ENCODE measurements around the gene RAB19.
"Not testable (repeated sequence)": the region's sequence is repeated elsewhere in the genome, so short reads cannot be mapped to it uniquely, and the experiment has no call there.

Gene RAB19

DNA sequence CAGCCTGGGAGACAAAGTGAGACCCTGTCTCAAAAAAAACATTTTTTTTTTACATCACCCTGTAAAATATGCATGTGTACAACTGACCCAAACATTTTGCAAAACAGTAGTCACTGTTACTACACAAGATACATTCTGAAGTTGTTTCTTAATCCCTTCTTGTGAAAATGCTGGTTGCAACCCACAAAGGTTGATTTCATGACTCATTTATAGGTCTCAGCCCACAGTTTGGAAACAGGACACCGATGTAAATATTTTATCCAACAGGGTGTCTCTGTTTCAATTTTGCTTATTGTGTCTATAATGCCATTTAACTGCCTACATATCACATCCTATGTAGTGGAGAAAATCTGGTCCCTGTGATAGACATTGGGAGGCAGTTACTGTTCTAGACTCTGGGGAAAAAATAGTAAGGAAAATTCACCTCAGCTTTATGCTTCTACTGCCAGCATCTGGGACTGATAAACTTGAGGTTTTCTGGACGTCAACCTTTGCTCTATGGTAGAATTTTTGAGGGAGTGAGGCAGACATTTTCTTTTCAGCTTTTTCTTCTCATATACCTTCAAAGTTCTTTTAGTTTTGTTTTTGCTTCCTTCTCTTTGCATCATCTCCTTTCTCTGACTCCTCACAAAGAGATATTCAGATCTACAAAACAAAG, 1.6 kb upstream of the RAB19 start:
- TF ChIP-seq, protein P1, sequence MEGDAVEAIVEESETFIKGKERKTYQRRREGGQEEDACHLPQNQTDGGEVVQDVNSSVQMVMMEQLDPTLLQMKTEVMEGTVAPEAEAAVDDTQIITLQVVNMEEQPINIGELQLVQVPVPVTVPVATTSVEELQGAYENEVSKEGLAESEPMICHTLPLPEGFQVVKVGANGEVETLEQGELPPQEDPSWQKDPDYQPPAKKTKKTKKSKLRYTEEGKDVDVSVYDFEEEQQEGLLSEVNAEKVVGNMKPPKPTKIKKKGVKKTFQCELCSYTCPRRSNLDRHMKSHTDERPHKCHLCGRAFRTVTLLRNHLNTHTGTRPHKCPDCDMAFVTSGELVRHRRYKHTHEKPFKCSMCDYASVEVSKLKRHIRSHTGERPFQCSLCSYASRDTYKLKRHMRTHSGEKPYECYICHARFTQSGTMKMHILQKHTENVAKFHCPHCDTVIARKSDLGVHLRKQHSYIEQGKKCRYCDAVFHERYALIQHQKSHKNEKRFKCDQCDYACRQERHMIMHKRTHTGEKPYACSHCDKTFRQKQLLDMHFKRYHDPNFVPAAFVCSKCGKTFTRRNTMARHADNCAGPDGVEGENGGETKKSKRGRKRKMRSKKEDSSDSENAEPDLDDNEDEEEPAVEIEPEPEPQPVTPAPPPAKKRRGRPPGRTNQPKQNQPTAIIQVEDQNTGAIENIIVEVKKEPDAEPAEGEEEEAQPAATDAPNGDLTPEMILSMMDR (conservative IDR thresholded peaks at IDR 0.05), result no peak
- no peak for TF ChIP-seq ZFX (IDR thresholded peaks at IDR 0.05)

GRCh38 chr7:140404565-140405065, 757 bp downstream of the RAB19 start:
- TF ChIP-seq ZFX (IDR thresholded peaks at IDR 0.05), result no peak
- TF ChIP-seq, protein P1 (conservative IDR thresholded peaks at IDR 0.05), result no peak
- peak overlapping the region; percentile 73 for H3K27ac ChIP-seq

More for the DNA sequence above, 1.6 kb upstream of the RAB19 start:
- H3K27ac ChIP-seq, result no peak overlapping the region

DNA sequence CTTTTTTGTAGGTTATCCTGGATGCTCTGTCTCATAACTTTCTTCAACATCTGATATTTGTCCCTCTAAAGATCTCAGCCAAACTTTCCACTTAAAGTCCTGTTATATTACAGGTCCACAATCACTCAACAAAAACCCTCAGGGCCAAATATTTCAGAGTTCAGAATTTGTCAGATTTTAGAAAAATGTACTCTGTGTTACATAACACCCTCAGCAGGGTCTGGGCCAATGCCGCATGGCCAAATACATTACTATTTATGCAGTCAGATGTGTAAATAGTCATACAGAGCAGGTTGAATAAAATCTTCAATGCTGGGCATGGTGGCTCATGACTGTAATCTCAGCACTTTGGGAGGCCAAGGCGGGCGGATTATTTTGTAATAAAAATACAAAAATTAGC, 11.5 kb downstream of the RAB19 start:
- TF ChIP-seq, protein P1 (conservative IDR thresholded peaks at IDR 0.05), result no peak
- no peak for TF ChIP-seq ZFX (IDR thresholded peaks at IDR 0.05)
- no peak overlapping the region for H3K27ac ChIP-seq

DNA sequence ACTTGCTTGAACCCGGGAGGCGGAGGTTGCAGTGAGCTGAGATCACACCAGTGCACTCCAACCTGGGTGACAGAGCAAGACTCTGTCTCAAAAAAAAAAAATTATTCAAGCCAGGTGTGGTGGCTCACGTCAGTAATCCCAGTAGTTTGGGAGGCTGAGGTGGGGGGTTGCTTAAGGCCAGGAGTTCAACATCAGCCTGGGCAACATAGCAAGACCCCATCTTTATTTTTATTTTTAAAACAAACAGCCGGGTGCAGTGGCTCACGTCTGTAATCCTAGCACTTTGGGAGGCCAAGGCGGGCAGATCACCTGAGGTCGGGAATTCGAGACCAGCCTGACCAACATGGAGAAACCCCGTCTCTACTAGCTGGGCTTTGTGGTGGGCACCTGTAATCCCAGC, 12.0 kb downstream of the RAB19 start:
- H3K27ac ChIP-seq, result not testable (repeated sequence)

DNA sequence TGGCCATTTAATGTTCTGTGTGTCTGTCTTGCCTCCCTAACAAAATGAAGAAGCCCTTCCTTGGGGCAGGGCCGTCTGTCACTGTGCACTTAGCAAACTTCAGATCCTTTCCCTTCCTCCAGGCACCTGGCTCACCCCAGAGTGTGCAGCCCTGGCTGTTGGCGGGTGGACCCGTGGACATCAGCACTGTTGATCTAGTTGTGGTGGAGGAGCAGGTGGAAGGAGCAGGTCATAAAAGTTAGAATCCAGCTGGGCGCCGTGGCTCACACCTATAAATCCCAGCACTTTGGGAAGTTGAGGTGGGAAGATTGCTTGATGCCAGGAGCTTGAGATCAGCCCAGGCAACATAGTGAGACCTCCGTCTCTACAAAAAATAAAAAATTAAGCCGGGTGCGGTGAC, 12.7 kb downstream of the RAB19 start:
- peak overlapping the region; percentile 75; the same call in 1 of the 2 replicates for H3K27ac ChIP-seq
- TF ChIP-seq ZFX (IDR thresholded peaks at IDR 0.05), result no peak
- TF ChIP-seq, protein P1 (conservative IDR thresholded peaks at IDR 0.05), result no peak

DNA sequence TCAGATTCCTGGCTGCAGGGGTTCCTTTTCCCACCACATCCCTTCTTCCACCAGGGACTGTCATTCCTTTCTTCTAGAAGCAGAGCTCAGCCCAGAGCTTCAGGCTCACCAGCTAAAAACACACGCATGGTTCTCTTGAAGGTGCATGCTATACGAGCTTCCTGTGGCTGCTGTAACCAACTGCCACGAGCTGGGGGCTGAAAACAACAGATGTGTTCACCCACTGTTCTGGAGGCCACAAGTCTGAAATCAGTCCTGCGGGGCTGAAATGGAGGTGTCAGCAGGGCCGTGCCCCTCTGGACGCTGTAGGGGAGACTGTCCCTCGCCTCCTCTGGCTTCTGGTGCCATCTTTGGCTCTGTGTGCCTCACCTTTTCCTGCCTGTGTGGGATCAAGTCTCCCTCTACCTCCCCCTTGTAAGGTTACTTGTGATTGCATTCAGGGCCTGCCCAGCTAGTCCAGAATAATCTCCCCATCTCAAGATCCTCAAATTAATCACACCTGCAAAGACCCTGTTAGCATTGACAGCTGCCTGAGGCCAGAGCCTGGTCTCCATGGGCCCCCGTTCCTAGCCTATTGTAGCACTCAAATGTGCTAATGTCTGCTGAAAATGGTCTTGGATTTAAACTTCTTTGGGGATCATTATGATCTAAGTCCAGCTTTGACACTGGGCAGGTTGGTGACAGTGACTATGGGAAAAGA, 13.7 kb downstream of the RAB19 start:
- TF ChIP-seq ZFX (IDR thresholded peaks at IDR 0.05), result no peak
- TF ChIP-seq, protein P1 (conservative IDR thresholded peaks at IDR 0.05), result no peak
- H3K27ac ChIP-seq, result peak overlapping the region; percentile 75

- H3K27ac ChIP-seq, result peak overlapping the region; percentile 75
Observed at GRCh38 chr7:140418156-140418472, 14.3 kb downstream of the RAB19 start.

DNA sequence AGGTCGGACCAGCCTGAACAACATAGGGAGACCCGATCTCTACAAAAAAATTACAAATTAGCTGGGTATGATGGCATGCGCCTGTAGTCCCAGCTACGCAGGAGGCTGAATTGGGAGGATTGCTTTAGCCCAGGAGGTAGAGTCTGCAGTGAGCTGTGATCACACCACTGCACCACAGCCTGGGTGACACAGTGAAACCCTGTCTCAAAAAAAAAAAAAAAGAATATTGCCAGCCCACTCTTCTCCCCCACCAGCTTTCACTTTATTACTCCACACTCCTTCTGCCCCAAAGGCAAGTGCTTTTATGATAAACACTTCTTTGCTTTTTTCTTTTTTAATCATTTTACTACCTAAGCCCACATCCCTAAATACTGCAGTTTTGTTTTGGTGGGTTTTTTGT, 14.8 kb downstream of the RAB19 start:
- TF ChIP-seq ZFX (IDR thresholded peaks at IDR 0.05), result no peak
- TF ChIP-seq, protein P1 (conservative IDR thresholded peaks at IDR 0.05), result no peak

More for the DNA sequence above, 14.8 kb downstream of the RAB19 start:
- H3K27ac ChIP-seq, result peak overlapping the region; percentile 75; the same call in 1 of the 2 replicates

All from C4-2B (cell line).